ENCODE data around the gene SEBOX.

DNA sequence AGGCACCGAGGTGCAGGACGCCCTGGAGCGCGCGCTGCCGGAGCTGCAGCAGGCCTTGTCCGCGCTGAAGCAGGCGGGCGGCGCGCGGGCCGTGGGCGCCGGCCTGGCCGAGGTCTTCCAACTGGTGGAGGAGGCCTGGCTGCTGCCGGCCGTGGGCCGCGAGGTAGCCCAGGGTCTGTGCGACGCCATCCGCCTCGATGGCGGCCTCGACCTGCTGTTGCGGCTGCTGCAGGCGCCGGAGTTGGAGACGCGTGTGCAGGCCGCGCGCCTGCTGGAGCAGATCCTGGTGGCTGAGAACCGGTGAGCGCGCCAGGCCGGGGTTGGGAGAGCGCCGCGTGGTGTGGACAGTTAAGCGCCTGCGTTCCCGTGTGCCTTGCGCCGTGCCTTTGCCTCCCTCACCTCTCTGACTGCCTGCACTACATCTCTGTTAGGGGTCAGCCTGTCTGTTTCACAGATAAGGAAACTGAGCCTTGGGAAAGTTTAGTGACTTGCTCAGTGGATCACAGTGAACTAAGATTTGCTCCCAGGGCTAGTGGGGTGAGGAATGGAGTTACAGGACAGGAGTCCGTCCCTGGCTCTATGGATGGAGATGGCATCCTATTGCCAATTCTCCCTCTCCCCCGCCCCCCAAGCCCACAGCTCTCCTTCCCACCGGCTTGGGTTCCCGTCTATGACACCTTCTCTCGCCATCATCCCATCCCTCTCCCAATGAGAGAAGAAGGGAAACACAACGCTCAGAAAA, 7.4 kb upstream of the SEBOX start:
- no peak for TF ChIP-seq CTCF (IDR thresholded peaks at IDR 0.05; ENCODE audit: low read length)
- TF ChIP-seq EZH2 (IDR thresholded peaks at IDR 0.05; ENCODE audit: borderline replicate concordance, low read length): no peak
